Cardiac muscle cell (in vitro differentiated cells and primary cell): ENCODE data around the gene AGAP3. TPM values are rescaled to one million over a fixed set of nuclear protein-coding genes. Genes with fewer than 3 reads are reported as not detected.
A peak's percentile ranks its signal among the peaks of the same experiment; 100 is the strongest.

Experiments
- DNase-seq, 2 donors: peaks; one replicate each; pipeline versions ENCODE4 v3.0.0 to v3.0.0-alpha.2; 2010 to 2017; ENCODE audit warnings: low read depth in 1 of 2, low spot score in 1 of 2
- H3K27ac ChIP-seq: fragments of 200-600 bp; sonication (generic); 2 replicates; pipeline ENCODE4 v1.5.1; 2016
- H3K27me3 ChIP-seq: fragments of 200-600 bp; sonication (generic); 2 replicates; pipeline ENCODE4 v1.6.0; 2016; ENCODE audit warnings: control low read depth
- H3K36me3 ChIP-seq: fragments of 200-600 bp; sonication (generic); 2 replicates; pipeline ENCODE4 v1.5.1; 2016; ENCODE audit warnings: control low read depth
- H3K4me1 ChIP-seq: fragments of 200-600 bp; sonication (generic); 2 replicates; pipeline ENCODE4 v1.8.1; 2017; ENCODE audit warnings: low read depth, mild to moderate bottlenecking, mixed run types
- H3K4me3 ChIP-seq: fragments of 200-600 bp; sonication (generic); 2 replicates; pipeline ENCODE4 v1.5.1; 2016; ENCODE audit warnings: mild to moderate bottlenecking
- H3K9me3 ChIP-seq: fragments of 200-600 bp; sonication (generic); 2 replicates; pipeline ENCODE4 v1.5.1; 2017; ENCODE audit warnings: low read depth, mild to moderate bottlenecking, control low read depth
- CTCF ChIP-seq: IDR thresholded peaks from 2 replicates; pipeline ENCODE4 v1.5.1; 2012; ENCODE audit warnings: low read depth, mild to moderate bottlenecking, low read length
- polyA plus RNA-seq: library from polyadenylated mRNA; unstranded; fragments of >200 nt; fragmentation: Nextera tagmentation; extraction: Ambion mirVana; gene quantifications from 2 replicates; pipeline ENCODE4 v1.2.1, GENCODE V29; 2016
- total RNA-seq: library from RNA; depleted of rRNA; stranded (reverse); fragments of >200 nt; gene quantifications from 2 replicates; pipeline ENCODE4 v1.2.3, GENCODE V29; 2016

The AGAP3 gene
- total and polyA plus RNA-seq, 2 experiments from 2014 or later: 106 to 115 TPM

- Histone ChIP-seq H3K4me3 (no peak overlapping the region), H3K9me3 (no peaks in the 10 kb centered on the region), H3K4me1 (no peaks in the 10 kb centered on the region), H3K27me3 (no peaks in the 10 kb centered on the region), H3K27ac (no peak overlapping the region), H3K36me3 (peaks cover 29% of the 10 kb centered on the region)
- no peak for DNase-seq
- TF ChIP-seq CTCF: no peak
These were observed 38.7 kb downstream of the AGAP3 start for GRCh38 chr7:151124899-151125399.

GRCh38 chr7:151125470-151125845 is 39.2 kb downstream of the AGAP3 start:
- H3K27ac ChIP-seq: no peak overlapping the region
- TF ChIP-seq CTCF: peak; percentile 15
- no peaks in the 10 kb centered on the region for H3K4me1 ChIP-seq
- peak; percentile 38 to 80 for DNase-seq
- H3K9me3 ChIP-seq: no peaks in the 10 kb centered on the region
- H3K27me3 ChIP-seq: no peaks in the 10 kb centered on the region
- peak overlapping the region; percentile 32 for H3K4me3 ChIP-seq
- peaks cover 28% of the 10 kb centered on the region for H3K36me3 ChIP-seq

DNA sequence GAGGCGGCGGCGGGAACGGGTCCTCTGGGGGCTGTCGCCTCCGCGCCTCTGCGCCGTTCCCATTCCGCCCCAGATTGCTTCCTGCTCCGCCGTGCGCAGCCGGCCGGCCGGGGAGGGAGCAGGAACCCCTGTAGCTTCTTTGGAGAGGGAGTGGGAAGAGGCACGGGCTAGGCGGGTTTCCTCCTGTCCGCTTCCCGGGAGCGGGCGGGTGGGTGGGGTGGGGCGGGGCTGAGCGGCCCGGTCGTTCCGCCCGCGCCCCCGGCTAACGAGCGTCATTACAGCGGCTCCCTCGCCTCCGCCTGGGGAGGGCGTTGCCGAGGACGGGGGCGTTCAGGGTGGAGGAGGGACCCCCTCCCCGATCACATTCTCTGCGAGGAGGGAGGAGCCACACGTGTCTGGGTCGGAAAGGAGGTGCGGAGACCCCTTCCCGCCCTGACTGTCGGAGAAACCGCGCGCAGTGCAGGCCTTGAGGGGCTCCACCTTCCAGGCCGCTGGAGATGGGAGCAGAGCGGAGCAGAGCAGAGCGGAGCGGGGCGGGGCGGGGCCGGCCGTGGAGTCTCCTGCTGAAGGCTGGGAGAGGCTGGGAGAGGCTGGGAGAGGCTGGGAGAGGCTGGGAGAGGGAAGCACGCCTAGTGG is 39.7 kb downstream of the AGAP3 start:
- peak; percentile 26 to 65 for DNase-seq
- Histone ChIP-seq H3K9me3 (no peaks in the 10 kb centered on the region), H3K4me1 (no peaks in the 10 kb centered on the region), H3K36me3 (peaks cover 23% of the 10 kb centered on the region), H3K4me3 (peak overlapping the region; percentile 32), H3K27ac (no peak overlapping the region), H3K27me3 (no peaks in the 10 kb centered on the region)
- no peak for TF ChIP-seq CTCF

DNA sequence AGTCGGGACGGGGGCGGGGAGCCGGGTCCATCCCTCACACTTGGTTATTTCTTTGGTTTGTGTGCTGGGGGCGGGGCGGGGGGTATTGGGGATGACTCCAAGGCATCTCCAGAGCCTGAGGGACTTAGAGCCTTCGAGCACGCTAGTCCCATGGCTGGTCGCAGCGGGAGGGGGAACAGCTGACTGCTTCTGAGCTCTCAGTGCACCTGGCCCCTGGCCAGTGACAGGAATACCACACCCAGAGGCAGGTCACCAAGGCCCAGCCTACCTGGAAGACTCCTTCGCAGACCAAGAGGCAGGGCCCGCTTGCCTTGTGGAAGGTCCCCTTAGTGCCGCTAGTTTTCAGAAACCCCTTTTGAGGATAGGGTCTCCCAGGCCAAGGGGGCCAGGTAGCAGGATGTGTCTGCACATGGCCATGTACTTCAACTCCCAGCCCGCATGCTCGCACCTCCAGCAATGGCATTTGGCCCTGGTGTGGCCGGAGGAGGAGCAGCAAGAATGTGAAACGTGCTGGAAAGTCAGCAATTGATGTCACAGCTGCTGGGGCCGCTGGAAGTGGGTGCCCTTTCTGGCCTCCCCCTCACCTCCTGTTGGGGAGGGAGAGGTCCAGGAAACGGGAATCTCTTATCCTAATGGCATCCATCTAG is 40.3 kb downstream of the AGAP3 start:
- no peak for TF ChIP-seq CTCF
- Histone ChIP-seq H3K27ac (no peak overlapping the region), H3K4me1 (no peaks in the 10 kb centered on the region), H3K4me3 (no peak overlapping the region), H3K9me3 (no peaks in the 10 kb centered on the region), H3K36me3 (peaks cover 23% of the 10 kb centered on the region), H3K27me3 (no peaks in the 10 kb centered on the region)
- no peak for DNase-seq

- no peak for DNase-seq
- no peaks in the 10 kb centered on the region for H3K27me3 ChIP-seq
- H3K4me3 ChIP-seq: no peak overlapping the region
- H3K9me3 ChIP-seq: no peaks in the 10 kb centered on the region
- peaks cover 18% of the 10 kb centered on the region for H3K36me3 ChIP-seq
- no peak for TF ChIP-seq CTCF
- no peaks in the 10 kb centered on the region for H3K4me1 ChIP-seq
- no peak overlapping the region for H3K27ac ChIP-seq
These were observed 41.9 kb downstream of the AGAP3 start for GRCh38 chr7:151128144-151128543.
